ENCODE measurements around the gene SMC4.
"Not testable (repeated sequence)": the region's sequence is repeated elsewhere in the genome, so short reads cannot be mapped to it uniquely, and the experiment has no call there.

DNA sequence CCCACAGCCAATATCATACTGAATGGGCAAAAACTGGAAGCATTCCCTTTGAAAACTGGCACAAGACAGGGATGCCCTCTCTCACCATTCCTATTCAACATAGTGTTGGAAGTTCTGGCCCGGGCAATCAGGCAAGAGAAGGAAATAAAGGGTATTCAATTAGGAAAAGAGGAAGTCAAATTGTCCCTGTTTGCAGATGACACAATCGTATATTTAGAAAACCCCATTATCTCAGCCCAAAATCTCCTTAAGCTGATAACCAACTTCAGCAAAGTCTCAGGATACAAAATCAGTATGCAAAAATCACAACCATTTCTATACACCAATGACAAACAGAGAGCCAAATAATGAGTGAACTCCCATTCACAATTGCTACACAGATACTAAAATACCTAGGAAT is 36.6 kb upstream of the SMC4 start:
- TF ChIP-seq, protein P1, sequence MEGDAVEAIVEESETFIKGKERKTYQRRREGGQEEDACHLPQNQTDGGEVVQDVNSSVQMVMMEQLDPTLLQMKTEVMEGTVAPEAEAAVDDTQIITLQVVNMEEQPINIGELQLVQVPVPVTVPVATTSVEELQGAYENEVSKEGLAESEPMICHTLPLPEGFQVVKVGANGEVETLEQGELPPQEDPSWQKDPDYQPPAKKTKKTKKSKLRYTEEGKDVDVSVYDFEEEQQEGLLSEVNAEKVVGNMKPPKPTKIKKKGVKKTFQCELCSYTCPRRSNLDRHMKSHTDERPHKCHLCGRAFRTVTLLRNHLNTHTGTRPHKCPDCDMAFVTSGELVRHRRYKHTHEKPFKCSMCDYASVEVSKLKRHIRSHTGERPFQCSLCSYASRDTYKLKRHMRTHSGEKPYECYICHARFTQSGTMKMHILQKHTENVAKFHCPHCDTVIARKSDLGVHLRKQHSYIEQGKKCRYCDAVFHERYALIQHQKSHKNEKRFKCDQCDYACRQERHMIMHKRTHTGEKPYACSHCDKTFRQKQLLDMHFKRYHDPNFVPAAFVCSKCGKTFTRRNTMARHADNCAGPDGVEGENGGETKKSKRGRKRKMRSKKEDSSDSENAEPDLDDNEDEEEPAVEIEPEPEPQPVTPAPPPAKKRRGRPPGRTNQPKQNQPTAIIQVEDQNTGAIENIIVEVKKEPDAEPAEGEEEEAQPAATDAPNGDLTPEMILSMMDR (IDR thresholded peaks at IDR 0.05): not testable (repeated sequence)
- not testable (repeated sequence) for TF ChIP-seq POLR2A (IDR thresholded peaks at IDR 0.05)
